ENCODE data around the gene HIC1. TPM values are rescaled to one million over a fixed set of nuclear protein-coding genes. Genes with fewer than 3 reads are reported as not detected.

HIC1 gene
- total and polyA plus RNA-seq, 9 of the 15 experiments (the other 6 are each of a cell fraction or from before 2014, with no cell fraction given): 0.01 to 2.5 (median 0.18) TPM

DNA sequence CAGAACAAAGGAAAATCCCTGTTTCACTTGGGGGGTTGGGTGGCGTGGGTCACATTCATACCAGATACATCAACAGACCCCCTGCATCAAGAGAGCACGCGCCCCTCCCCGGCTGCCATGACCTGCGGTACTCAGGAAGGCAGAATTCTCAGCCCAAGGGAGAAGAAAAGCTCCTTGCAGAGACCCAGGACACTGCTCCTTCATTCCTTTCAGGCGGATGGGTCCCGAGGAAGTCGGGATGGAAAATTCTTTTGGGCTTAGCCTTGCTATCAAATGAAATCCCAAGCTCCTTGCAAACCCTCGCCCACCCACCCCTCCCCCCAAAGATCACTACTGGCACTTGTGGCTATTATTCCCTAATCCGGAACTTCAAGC is 40.6 kb downstream of the HIC1 start:
- no peak for TF ChIP-seq CBFB (CRISPR knock-in tag; IDR thresholded peaks at IDR 0.05)
- TF ChIP-seq SRSF1 (IDR thresholded peaks at IDR 0.05; ENCODE audit: low read depth, low read length): no peak
- no peak for TF ChIP-seq CBX2 (IDR thresholded peaks at IDR 0.05; ENCODE audit: insufficient read depth, low read length, poor library complexity, severe bottlenecking)
- TF ChIP-seq DACH1 (IDR thresholded peaks at IDR 0.05; ENCODE audit: partially characterized antibody): no peak
- TF ChIP-seq NCOA2 (IDR thresholded peaks at IDR 0.05; ENCODE audit: partially characterized antibody in 2 of 2): no peak
- no peak for TF ChIP-seq SNRNP70 (optimal IDR thresholded peaks at IDR 0.05; ENCODE audit: low read depth, low read length)
- TF ChIP-seq, protein P1, sequence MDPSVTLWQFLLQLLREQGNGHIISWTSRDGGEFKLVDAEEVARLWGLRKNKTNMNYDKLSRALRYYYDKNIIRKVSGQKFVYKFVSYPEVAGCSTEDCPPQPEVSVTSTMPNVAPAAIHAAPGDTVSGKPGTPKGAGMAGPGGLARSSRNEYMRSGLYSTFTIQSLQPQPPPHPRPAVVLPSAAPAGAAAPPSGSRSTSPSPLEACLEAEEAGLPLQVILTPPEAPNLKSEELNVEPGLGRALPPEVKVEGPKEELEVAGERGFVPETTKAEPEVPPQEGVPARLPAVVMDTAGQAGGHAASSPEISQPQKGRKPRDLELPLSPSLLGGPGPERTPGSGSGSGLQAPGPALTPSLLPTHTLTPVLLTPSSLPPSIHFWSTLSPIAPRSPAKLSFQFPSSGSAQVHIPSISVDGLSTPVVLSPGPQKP (CRISPR knock-in tag; IDR thresholded peaks at IDR 0.05): no peak
- no peak for TF ChIP-seq MTF1 (CRISPR knock-in tag; IDR thresholded peaks at IDR 0.05; ENCODE audit: borderline replicate concordance)
- no peak overlapping the region for H2AFZ ChIP-seq (ENCODE audit: low read depth, low read length)
- H3K36me3 ChIP-seq (ENCODE audit: control insufficient read depth, insufficient read depth, low read length): 0 out of 3 replicates have a peak, but pooled peaks cover 4% of the 10 kb centered on the region
- in situ Hi-C loops (cut with MboI) (no loop called here), intact Hi-C loops (cut with micrococcal nuclease) (no loop called here)
- ChIA-PET CTCF (ENCODE audit: low intra/inter-chr PET ratio) (no interaction called here), POLR2A (no interaction called here)
- DNase-seq (ENCODE audit: extremely low read depth in 1 of 4, low spot score in 3 of 4): no peak
- H3K9ac ChIP-seq (ENCODE audit: insufficient read depth in 1 of 2, low read depth in 2 of 2, low read length in 2 of 2): no peak overlapping the region
- H3K9me3 ChIP-seq (replicated peaks; ENCODE audit: control insufficient read depth, insufficient read depth, low read depth, low read length): no peaks in the 10 kb centered on the region
- no TSS peak for BruUV-seq (replicated peaks)
- no peaks in the 10 kb centered on the region for H4K20me1 ChIP-seq (replicated peaks; ENCODE audit: control insufficient read depth, insufficient read depth, low read length)
- FAIRE-seq: no peak
- peaks cover 0 to 6% of the 10 kb centered on the region in 2 experiments; a peak in 3 of 5 replicates for H3K4me1 ChIP-seq (replicated peaks in 1 of 2; ENCODE audit: control insufficient read depth in 2 of 2, insufficient read depth in 2 of 2, low read length in 2 of 2)
- no peaks in the 10 kb centered on the region for H3K27me3 ChIP-seq (ENCODE audit: control insufficient read depth in 2 of 2, insufficient read depth in 2 of 2, low read length in 2 of 2)
- H3K27ac ChIP-seq (ENCODE audit: extremely low read depth, low read depth, low read length): no peak overlapping the region
- no peak overlapping the region for H3K4me3 ChIP-seq
- no peaks in the 10 kb centered on the region for H3K79me2 ChIP-seq (ENCODE audit: control insufficient read depth, insufficient read depth, low read length)
- ATAC-seq: no peak
- 88% methylated on average over 5 of the region's 10 CpGs for WGBS (ENCODE audit: insufficient coverage, low coverage, missing lambda C conversion rate)
- H3K4me2 ChIP-seq (ENCODE audit: insufficient read depth, low read length): no peak overlapping the region
- H3K9me1 ChIP-seq (ENCODE audit: control insufficient read depth, insufficient read depth, low read length): peaks cover 4% of the 10 kb centered on the region

Measured in K562 (cell line).